Osteocyte (in vitro differentiated cells): ENCODE measurements around the gene CCDC146. TPM values are rescaled to one million over a fixed set of nuclear protein-coding genes. Genes with fewer than 3 reads are reported as not detected.
"Not testable (repeated sequence)": the region's sequence is repeated elsewhere in the genome, so short reads cannot be mapped to it uniquely, and the experiment has no call there.

Experiments
- DNase-seq: peaks from one replicate; pipeline ENCODE4 v3.0.0; 2021; ENCODE audit warnings: mixed read lengths; ENCODE audit not compliant: unreplicated experiment; ENCODE audit errors: extremely low spot score
- H3K27ac Mint-ChIP-seq: one replicate; pipeline ENCODE4 v1.8.0; 2021; ENCODE audit warnings: mild to moderate bottlenecking, mixed read lengths; ENCODE audit not compliant: unreplicated experiment
- H3K27me3 Mint-ChIP-seq: one replicate; pipeline ENCODE4 v1.8.0; 2021; ENCODE audit warnings: mixed read lengths; ENCODE audit not compliant: unreplicated experiment
- H3K36me3 Mint-ChIP-seq: one replicate; pipeline ENCODE4 v1.8.0; 2021; ENCODE audit warnings: mixed read lengths; ENCODE audit not compliant: unreplicated experiment
- H3K4me1 Mint-ChIP-seq: one replicate; pipeline ENCODE4 v1.8.0; 2021; ENCODE audit warnings: mixed read lengths; ENCODE audit not compliant: unreplicated experiment
- H3K4me3 Mint-ChIP-seq: one replicate; pipeline ENCODE4 v1.8.0; 2021; ENCODE audit warnings: mild to moderate bottlenecking, moderate library complexity, mixed read lengths; ENCODE audit not compliant: unreplicated experiment
- H3K9me3 Mint-ChIP-seq: one replicate; pipeline ENCODE4 v1.8.0; 2021; ENCODE audit warnings: mixed read lengths; ENCODE audit not compliant: unreplicated experiment
- CTCF ChIP-seq: fragments of 200-600 bp; sonication (generic); IDR thresholded peaks from 2 replicates; pipeline ENCODE4 v1.5.0; 2021; ENCODE audit warnings: antibody characterized with exemption, mild to moderate bottlenecking, moderate library complexity
- total RNA-seq: library from RNA; stranded (reverse); gene quantifications from 2 replicates; pipeline ENCODE4 v1.2.1, GENCODE V29; 2021

Gene CCDC146
- total RNA-seq, 1 donor from 2014 or later: 5.1 TPM

- H3K9me3 Mint-ChIP-seq, H3K4me3 Mint-ChIP-seq, H3K36me3 Mint-ChIP-seq, H3K27ac Mint-ChIP-seq, H3K27me3 Mint-ChIP-seq, DNase-seq: not testable (repeated sequence)
- peaks cover 17% of the 10 kb centered on the region for H3K4me1 Mint-ChIP-seq
These were observed 32.6 kb downstream of the CCDC146 start for GRCh38 chr7:77154917-77155464.

DNA sequence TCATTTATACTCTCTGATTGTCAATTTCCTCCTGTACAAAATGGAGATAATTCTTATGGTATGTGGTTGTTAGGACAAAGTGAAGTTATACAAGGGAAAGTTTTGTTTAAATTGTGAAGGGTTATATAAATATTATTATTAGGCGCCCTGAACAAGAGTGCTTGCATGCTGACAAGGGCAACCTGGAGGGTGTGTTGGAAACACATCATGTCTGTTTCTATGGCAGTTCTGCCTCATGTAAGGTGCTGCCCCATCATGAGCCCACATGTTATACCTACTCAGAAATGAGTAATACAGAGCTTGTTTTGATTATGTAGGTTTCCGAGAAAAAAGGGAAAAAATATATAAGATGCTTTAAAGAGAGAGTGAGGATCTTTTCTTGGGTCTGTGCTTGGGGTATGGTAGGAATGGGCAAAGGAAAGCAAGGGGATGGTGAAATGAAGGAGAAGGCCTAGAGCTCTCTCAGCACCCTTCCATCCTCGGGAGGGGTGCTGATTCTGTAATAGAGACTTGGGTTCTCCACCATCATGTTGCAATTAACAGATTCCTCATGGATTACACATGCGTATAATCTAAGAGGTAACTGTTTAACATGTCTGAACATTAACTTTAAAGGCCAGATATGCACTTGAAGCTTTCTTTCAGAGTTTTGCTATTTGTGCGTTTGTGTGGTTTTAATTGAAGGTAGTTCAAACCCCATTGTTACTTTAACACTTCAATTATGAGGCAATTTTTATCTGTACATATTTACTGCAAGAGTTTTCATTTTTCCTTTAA is 33.4 kb downstream of the CCDC146 start:
- H3K27ac Mint-ChIP-seq, H3K4me3 Mint-ChIP-seq, H3K27me3 Mint-ChIP-seq, H3K9me3 Mint-ChIP-seq, H3K36me3 Mint-ChIP-seq, DNase-seq: not testable (repeated sequence)
- peaks cover 17% of the 10 kb centered on the region for H3K4me1 Mint-ChIP-seq

DNA sequence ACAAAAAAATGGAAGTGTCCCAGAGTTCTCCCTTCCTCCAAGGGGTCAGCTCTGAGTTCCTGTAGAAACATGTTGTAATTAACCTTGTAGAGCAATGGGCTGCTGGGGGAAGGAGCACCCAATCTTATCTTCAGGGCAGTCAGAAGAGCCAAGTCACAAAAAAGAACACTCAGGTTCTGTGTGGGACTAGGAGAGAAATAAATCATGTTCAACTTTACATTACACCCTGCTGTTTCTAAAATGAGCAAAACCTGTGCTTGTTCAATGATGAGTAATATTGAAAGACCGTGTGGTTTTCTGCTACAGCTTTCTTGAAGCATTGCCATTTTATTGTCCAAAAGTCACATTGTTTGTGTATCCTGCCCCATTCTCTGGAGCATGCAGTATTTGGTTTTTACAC is 34.6 kb downstream of the CCDC146 start:
- H3K9me3 Mint-ChIP-seq, H3K36me3 Mint-ChIP-seq, H3K27me3 Mint-ChIP-seq, H3K4me3 Mint-ChIP-seq, H3K27ac Mint-ChIP-seq, DNase-seq: not testable (repeated sequence)
- peaks cover 17% of the 10 kb centered on the region for H3K4me1 Mint-ChIP-seq

GRCh38 chr7:77157446-77157845 is 35.0 kb downstream of the CCDC146 start:
- Mint-ChIP-seq H3K27ac (no peak overlapping the region), H3K27me3 (no peaks in the 10 kb centered on the region), H3K4me1 (peaks cover 13% of the 10 kb centered on the region), H3K4me3 (no peak overlapping the region), H3K36me3 (no peaks in the 10 kb centered on the region), H3K9me3 (no peaks in the 10 kb centered on the region)
- DNase-seq: no peak
- TF ChIP-seq CTCF: no peak

DNA sequence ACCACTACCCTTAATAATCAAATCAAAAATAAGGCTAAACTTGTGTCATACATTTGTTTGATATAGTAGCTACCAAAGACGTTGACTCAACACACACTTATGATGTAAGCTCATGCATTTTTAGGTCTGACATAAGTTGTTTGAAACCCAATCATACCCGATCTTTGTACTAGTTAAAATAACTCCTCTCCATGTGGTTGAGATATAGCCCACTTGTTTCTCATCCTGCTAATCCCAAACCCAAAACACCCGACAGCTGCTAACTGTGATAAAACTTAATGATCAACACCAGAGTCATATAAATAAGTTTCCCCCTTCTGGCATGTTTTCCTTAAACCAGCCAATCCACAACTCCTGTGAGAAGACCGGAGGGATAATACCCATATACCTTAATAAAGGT is 48.7 kb downstream of the CCDC146 start:
- H3K36me3 Mint-ChIP-seq, H3K4me3 Mint-ChIP-seq, H3K27me3 Mint-ChIP-seq, H3K9me3 Mint-ChIP-seq, DNase-seq, H3K4me1 Mint-ChIP-seq, H3K27ac Mint-ChIP-seq: not testable (repeated sequence)

DNA sequence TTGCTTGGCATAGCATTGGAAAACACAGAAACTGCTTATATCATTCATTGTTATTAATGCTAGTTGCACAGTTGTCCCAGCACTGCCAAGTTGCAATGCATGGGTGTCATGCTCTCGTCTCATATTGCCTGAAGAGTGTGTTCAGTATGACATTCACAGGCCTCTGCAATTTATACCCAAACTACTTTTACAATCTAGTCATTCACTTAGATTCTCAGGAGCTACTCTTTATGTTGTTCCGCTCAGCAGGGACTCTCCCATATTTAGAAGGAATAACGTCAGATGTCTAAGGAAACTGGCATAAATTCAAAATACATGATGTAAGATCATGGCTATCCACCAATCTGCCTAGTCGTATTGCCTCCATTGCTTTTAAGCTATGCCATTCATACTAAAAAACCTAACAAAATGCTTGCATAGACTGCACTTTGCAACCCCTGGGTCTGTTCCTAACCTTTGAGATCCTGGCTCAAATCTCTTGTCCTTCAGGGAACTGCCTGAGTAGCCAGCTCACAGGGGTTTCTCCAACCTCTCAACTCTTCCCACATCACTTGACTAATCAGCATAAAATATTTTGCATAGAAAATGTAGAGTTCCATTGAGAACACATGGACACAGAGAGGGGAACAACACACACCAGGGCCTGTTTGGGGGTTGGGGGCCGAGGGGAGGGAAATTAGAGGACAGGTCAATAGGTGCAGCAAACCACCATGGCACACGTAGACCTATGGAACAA is 50.2 kb downstream of the CCDC146 start:
- not testable (repeated sequence) for H3K27me3 Mint-ChIP-seq, H3K36me3 Mint-ChIP-seq, H3K4me1 Mint-ChIP-seq, DNase-seq, H3K4me3 Mint-ChIP-seq, H3K9me3 Mint-ChIP-seq, H3K27ac Mint-ChIP-seq

DNA sequence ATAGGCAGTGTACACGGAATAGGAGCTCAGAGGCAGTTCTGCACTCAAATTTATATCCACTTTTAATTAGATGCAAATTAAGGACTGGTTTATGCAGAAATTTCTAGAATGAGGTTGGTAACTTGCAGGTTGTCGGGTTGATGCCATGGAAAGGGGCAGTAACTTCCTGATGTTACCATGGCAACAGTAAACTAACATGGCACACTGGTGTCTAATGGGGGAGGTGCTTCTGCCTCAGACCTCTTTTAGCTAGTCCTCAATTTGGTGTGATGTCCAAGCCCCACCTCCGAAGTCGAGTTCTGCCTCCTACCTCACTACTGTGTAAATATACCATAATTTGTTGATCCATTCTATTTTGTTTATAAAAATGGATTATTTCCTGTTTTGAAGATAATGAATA is 52.0 kb downstream of the CCDC146 start:
- H3K4me3 Mint-ChIP-seq, H3K36me3 Mint-ChIP-seq, DNase-seq, H3K9me3 Mint-ChIP-seq, H3K27ac Mint-ChIP-seq, H3K27me3 Mint-ChIP-seq: not testable (repeated sequence)
- H3K4me1 Mint-ChIP-seq: peaks cover 13% of the 10 kb centered on the region

- not testable (repeated sequence) for H3K9me3 Mint-ChIP-seq, H3K27me3 Mint-ChIP-seq, H3K27ac Mint-ChIP-seq, H3K36me3 Mint-ChIP-seq, H3K4me3 Mint-ChIP-seq, DNase-seq
- H3K4me1 Mint-ChIP-seq: peaks cover 13% of the 10 kb centered on the region
These were observed 52.9 kb downstream of the CCDC146 start for GRCh38 chr7:77175274-77175800.

DNA sequence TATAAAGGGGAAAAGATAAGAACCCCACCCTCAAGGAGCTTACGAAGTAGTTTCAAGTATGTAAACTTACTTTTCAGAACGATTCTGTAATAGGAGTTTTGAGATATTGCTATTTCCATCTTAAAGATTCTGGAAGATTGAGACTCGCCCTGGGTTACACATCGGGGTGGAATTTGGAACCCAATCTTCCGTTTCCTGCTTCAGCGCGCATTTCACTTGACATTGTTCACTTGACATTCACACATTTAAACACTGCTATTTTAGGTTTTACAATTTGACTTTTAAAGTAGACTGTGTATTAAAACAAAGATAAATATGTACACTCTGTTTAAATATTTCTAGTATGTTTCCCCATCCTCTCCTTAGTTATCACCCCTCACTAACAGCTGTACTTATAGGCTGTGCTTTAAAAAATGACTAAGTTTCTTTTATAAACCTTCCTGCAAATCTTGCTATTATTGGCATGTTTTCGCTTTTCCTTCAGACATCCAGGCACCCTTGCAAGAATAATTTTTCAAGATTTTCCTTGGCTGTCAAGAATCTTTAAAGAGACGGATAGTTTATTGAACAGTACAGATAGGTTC is 55.0 kb downstream of the CCDC146 start:
- H3K27me3 Mint-ChIP-seq, H3K9me3 Mint-ChIP-seq, DNase-seq, H3K36me3 Mint-ChIP-seq: not testable (repeated sequence)
- Mint-ChIP-seq H3K27ac (peak overlapping the region; percentile 71), H3K4me1 (peaks cover 13% of the 10 kb centered on the region), H3K4me3 (peak overlapping the region; percentile 48)

DNA sequence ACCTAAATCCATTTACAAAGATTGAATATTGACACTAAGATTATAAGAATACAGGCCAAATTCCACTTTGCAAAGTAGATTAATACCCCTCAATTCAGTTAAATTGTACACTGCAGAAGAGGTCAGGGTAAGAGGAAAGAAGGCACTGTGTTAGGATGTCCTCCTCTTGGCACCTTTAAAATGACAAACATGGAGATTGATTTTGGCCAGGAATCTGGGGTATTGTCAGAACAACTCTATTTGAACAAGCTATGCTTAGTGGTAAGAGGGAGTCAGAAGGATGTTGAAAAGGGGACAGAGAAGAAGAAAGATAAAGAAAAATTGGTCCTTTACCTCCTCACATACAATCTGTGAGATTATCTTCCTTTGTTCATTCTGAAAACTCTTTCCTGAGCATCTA is 55.6 kb downstream of the CCDC146 start:
- H3K4me1 Mint-ChIP-seq: peaks cover 13% of the 10 kb centered on the region
- not testable (repeated sequence) for DNase-seq, H3K4me3 Mint-ChIP-seq, H3K9me3 Mint-ChIP-seq, H3K36me3 Mint-ChIP-seq, H3K27me3 Mint-ChIP-seq
- peak overlapping the region; percentile 71 for H3K27ac Mint-ChIP-seq
